Gastrocnemius medialis (tissue), 4 donors: Measurements from ENCODE around the gene TRIM31.

Source experiments
- POLR2A ChIP-seq, 2 donors: fragments of 450-650 bp; IDR thresholded peaks; one replicate each; pipeline ENCODE4 v1.6.1; 2017; ENCODE audit warnings: antibody characterized with exemption in 2 of 2, mild to moderate bottlenecking in 2 of 2, moderate library complexity in 2 of 2
- TF ChIP-seq, protein P1 (sequence below), 5 experiments: fragments of 450-650 bp in 3 of 5; fragments of 200-600 bp in 2 of 5; sonication (generic) in 2 of 5; IDR thresholded peaks in 4 of 5; conservative IDR thresholded peaks in 1 of 5; 1 replicate in 4 of 5; 2 replicates in 1 of 5; pipeline ENCODE4 v1.5.1; 2016 to 2019; ENCODE audit warnings: antibody characterized with exemption in 5 of 5, mild to moderate bottlenecking in 3 of 5, moderate library complexity in 3 of 5

GRCh38 chr6:30103872-30104179, 9.1 kb downstream of the TRIM31 start:
- TF ChIP-seq, protein P1, sequence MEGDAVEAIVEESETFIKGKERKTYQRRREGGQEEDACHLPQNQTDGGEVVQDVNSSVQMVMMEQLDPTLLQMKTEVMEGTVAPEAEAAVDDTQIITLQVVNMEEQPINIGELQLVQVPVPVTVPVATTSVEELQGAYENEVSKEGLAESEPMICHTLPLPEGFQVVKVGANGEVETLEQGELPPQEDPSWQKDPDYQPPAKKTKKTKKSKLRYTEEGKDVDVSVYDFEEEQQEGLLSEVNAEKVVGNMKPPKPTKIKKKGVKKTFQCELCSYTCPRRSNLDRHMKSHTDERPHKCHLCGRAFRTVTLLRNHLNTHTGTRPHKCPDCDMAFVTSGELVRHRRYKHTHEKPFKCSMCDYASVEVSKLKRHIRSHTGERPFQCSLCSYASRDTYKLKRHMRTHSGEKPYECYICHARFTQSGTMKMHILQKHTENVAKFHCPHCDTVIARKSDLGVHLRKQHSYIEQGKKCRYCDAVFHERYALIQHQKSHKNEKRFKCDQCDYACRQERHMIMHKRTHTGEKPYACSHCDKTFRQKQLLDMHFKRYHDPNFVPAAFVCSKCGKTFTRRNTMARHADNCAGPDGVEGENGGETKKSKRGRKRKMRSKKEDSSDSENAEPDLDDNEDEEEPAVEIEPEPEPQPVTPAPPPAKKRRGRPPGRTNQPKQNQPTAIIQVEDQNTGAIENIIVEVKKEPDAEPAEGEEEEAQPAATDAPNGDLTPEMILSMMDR (IDR thresholded peaks at IDR 0.05 in 4 of 5, conservative IDR thresholded peaks at IDR 0.05 in 1 of 5), result no peak
- TF ChIP-seq POLR2A (IDR thresholded peaks at IDR 0.05), result no peak
